Keratinocyte (primary cell): ENCODE data around the gene UHMK1.

Experiments used
- CTCF ChIP-seq, 3 experiments: IDR thresholded peaks in 1 of 3; conservative IDR thresholded peaks in 1 of 3; optimal IDR thresholded peaks in 1 of 3; 2 replicates in 2 of 3; 3 replicates in 1 of 3; pipeline versions ENCODE3 to v1.5.1; 2011; ENCODE audit warnings: low read length in 3 of 3, mild to moderate bottlenecking in 3 of 3, moderate library complexity in 2 of 3, control low read depth in 1 of 3, inconsistent platforms in 1 of 3; ENCODE audit not compliant: insufficient read depth in 2 of 3; ENCODE audit errors: extremely low read depth in 1 of 3
- EZH2 ChIP-seq: IDR thresholded peaks from one replicate; pipeline ENCODE4 v1.6.1; 2012; ENCODE audit warnings: inconsistent platforms, mild to moderate bottlenecking, low read length, moderate library complexity

- TF ChIP-seq CTCF (optimal IDR thresholded peaks at IDR 0.05 in 1 of 3, IDR thresholded peaks at IDR 0.05 in 1 of 3, conservative IDR thresholded peaks at IDR 0.05 in 1 of 3; ENCODE audit: extremely low read depth in 1 of 3, insufficient read depth in 2 of 3, low read length in 3 of 3) (no peak), EZH2 (no peak)
Measured at GRCh38 chr1:162471290-162471853, 26.2 kb upstream of the UHMK1 start.
